GM21367 (cell line): ENCODE data around the gene PARVB.
"Not testable (repeated sequence)": the region's sequence is repeated elsewhere in the genome, so short reads cannot be mapped to it uniquely, and the experiment has no call there.

Experiments
- ATAC-seq: cut with Tn5 transposase; IDR thresholded peaks from one replicate; pipeline ENCODE4 v1.9.1; 2021; ENCODE audit not compliant: unreplicated experiment

The PARVB gene

GRCh38 chr22:44103735-44104480 lies 79.8 kb downstream of the PARVB start:
- ATAC-seq: no peak

- ATAC-seq: no peak
Measured at GRCh38 chr22:44107340-44107739, 83.2 kb downstream of the PARVB start.

GRCh38 chr22:44108076-44108475 lies 84.0 kb downstream of the PARVB start:
- ATAC-seq: no peak

GRCh38 chr22:44108806-44109385 lies 84.8 kb downstream of the PARVB start:
- ATAC-seq: no peak

- ATAC-seq: no peak
Measured at GRCh38 chr22:44109416-44109815, 85.3 kb downstream of the PARVB start.

- ATAC-seq: not testable (repeated sequence)
Measured at GRCh38 chr22:44110656-44111055, 86.6 kb downstream of the PARVB start.

GRCh38 chr22:44111562-44112155 lies 87.6 kb downstream of the PARVB start:
- no peak for ATAC-seq

- no peak for ATAC-seq
Measured at GRCh38 chr22:44112191-44112590, 88.1 kb downstream of the PARVB start.

GRCh38 chr22:44116331-44116730 lies 92.2 kb downstream of the PARVB start:
- no peak for ATAC-seq

- no peak for ATAC-seq
Measured at GRCh38 chr22:44116755-44117684, 92.9 kb downstream of the PARVB start.

- ATAC-seq: no peak
Measured at GRCh38 chr22:44117746-44118145, 93.6 kb downstream of the PARVB start.

- ATAC-seq: no peak
Measured at GRCh38 chr22:44118645-44119315, 94.7 kb downstream of the PARVB start.

GRCh38 chr22:44119669-44120313 lies 95.7 kb downstream of the PARVB start:
- no peak for ATAC-seq

- ATAC-seq: no peak
Measured at GRCh38 chr22:44120314-44120704, 96.2 kb downstream of the PARVB start.

GRCh38 chr22:44125421-44125820 lies 101.3 kb downstream of the PARVB start:
- ATAC-seq: no peak

- no peak for ATAC-seq
Measured at GRCh38 chr22:44126807-44127206, 102.7 kb downstream of the PARVB start.

- no peak for ATAC-seq
Measured at GRCh38 chr22:44127356-44127755, 103.3 kb downstream of the PARVB start.

GRCh38 chr22:44128958-44129618 lies 105.0 kb downstream of the PARVB start:
- no peak for ATAC-seq

GRCh38 chr22:44129619-44129976 lies 105.5 kb downstream of the PARVB start:
- ATAC-seq: no peak
